GM23338 (cell line): ENCODE data around the gene BFSP2. TPM values are rescaled to one million over a fixed set of nuclear protein-coding genes. Genes with fewer than 3 reads are reported as not detected.

Experiments used
- ATAC-seq: fragments of 200-7000 bp; cut with Tn5 transposase; 3 replicates; pipeline ENCODE4 v1.9.1; 2020
- DNase-seq: peaks from one replicate; pipeline ENCODE4 v3.0.0-alpha.2; 2015; ENCODE audit warnings: low spot score
- H2AFZ ChIP-seq: fragments of 200-600 bp; sonication (generic); 2 replicates; pipeline ENCODE4 v1.8.0; 2016; ENCODE audit warnings: antibody characterized with exemption, mild to moderate bottlenecking, moderate library complexity
- H3F3A ChIP-seq: fragments of 200-600 bp; sonication (generic); replicated peaks from 2 replicates; pipeline ENCODE4 v1.8.0; 2017; ENCODE audit warnings: antibody characterized with exemption, mixed run types, low read depth
- H3K27ac ChIP-seq: fragments of 200-600 bp; sonication (generic); 2 replicates; pipeline ENCODE4 v1.6.1; 2016; ENCODE audit warnings: low read depth
- H3K27me3 ChIP-seq: fragments of 200-600 bp; sonication (generic); 2 replicates; pipeline ENCODE4 v1.8.0; 2016; ENCODE audit warnings: mild to moderate bottlenecking, mixed run types, moderate library complexity; ENCODE audit not compliant: insufficient read depth
- H3K36me3 ChIP-seq: fragments of 200-600 bp; sonication (generic); 2 replicates; pipeline ENCODE4 v1.8.0; 2016; ENCODE audit warnings: mild to moderate bottlenecking; ENCODE audit not compliant: insufficient read depth
- H3K4me1 ChIP-seq: fragments of 200-600 bp; sonication (generic); 2 replicates; pipeline ENCODE4 v1.8.0; 2016; ENCODE audit warnings: mild to moderate bottlenecking, moderate library complexity; ENCODE audit not compliant: insufficient read depth
- H3K4me2 ChIP-seq: fragments of 200-600 bp; sonication (generic); 2 replicates; pipeline ENCODE4 v1.7.1; 2017; ENCODE audit warnings: mixed run types
- H3K4me3 ChIP-seq: fragments of 200-600 bp; sonication (generic); 2 replicates; pipeline ENCODE4 v1.6.1; 2016; ENCODE audit warnings: mixed run types
- H3K79me2 ChIP-seq: fragments of 200-600 bp; sonication (generic); replicated peaks from 2 replicates; pipeline ENCODE4 v1.8.0; 2017; ENCODE audit warnings: mild to moderate bottlenecking; ENCODE audit not compliant: insufficient read depth
- H3K9me2 ChIP-seq: fragments of 200-600 bp; sonication (generic); 2 replicates; pipeline ENCODE4 v1.8.0; 2017; ENCODE audit not compliant: insufficient read depth
- H4K20me1 ChIP-seq: fragments of 200-600 bp; sonication (generic); replicated peaks from 2 replicates; pipeline ENCODE4 v1.8.0; 2017; ENCODE audit warnings: mild to moderate bottlenecking; ENCODE audit not compliant: insufficient read depth
- H3K27ac Mint-ChIP-seq: 2 replicates; pipeline ENCODE4 v1.8.0; 2020; ENCODE audit warnings: inconsistent platforms, mild to moderate bottlenecking, moderate library complexity, mixed read lengths
- H3K27me3 Mint-ChIP-seq: 3 replicates; pipeline ENCODE4 v1.8.0; 2022; ENCODE audit warnings: low read depth, mild to moderate bottlenecking, moderate library complexity, mixed read lengths, inconsistent platforms; ENCODE audit not compliant: insufficient read depth, poor library complexity
- H3K36me3 Mint-ChIP-seq: 3 replicates; pipeline ENCODE4 v1.8.0; 2021; ENCODE audit warnings: low read depth, mild to moderate bottlenecking, inconsistent platforms, moderate library complexity, mixed read lengths
- H3K4me1 Mint-ChIP-seq: 3 replicates; pipeline ENCODE4 v1.8.0; 2020; ENCODE audit warnings: mild to moderate bottlenecking, inconsistent platforms, mixed read lengths
- H3K4me3 Mint-ChIP-seq: 3 replicates; pipeline ENCODE4 v1.8.0; 2021; ENCODE audit warnings: moderate library complexity, mild to moderate bottlenecking, inconsistent platforms, mixed read lengths
- H3K9me3 Mint-ChIP-seq: 3 replicates; pipeline ENCODE4 v1.8.0; 2020; ENCODE audit warnings: moderate library complexity, mild to moderate bottlenecking, inconsistent platforms, mixed read lengths
- CREB1 ChIP-seq: fragments of 250-450 bp; sonication (Bioruptor Pico); IDR thresholded peaks from 2 replicates; pipeline ENCODE4 v1.5.0; 2020; ENCODE audit warnings: low read depth, mild to moderate bottlenecking, moderate library complexity
- CTCF ChIP-seq, 2 experiments: fragments of 200-600 bp in 1 of 2; sonication (generic) in 1 of 2; conservative IDR thresholded peaks; 2 replicates each; pipeline versions ENCODE4 v1.5.1 to v1.6.1; 2016 to 2017; ENCODE audit warnings: antibody characterized with exemption in 2 of 2, low read depth in 2 of 2, mild to moderate bottlenecking in 2 of 2, moderate library complexity in 1 of 2
- EZH2 ChIP-seq: fragments of 200-600 bp; sonication (generic); IDR thresholded peaks from one replicate; pipeline ENCODE4 v1.8.0; 2017; ENCODE audit warnings: antibody characterized with exemption, mild to moderate bottlenecking, low read depth; ENCODE audit not compliant: unreplicated experiment
- EZH2phosphoT487 ChIP-seq: fragments of 200-600 bp; sonication (generic); IDR thresholded peaks from one replicate; pipeline ENCODE4 v1.8.1; 2018; ENCODE audit warnings: antibody characterized with exemption; ENCODE audit not compliant: unreplicated experiment
- JUNB ChIP-seq: IDR thresholded peaks from one replicate; pipeline ENCODE4 v1.6.1; 2016; ENCODE audit warnings: antibody characterized with exemption; ENCODE audit not compliant: unreplicated experiment
- NANOG ChIP-seq: IDR thresholded peaks from 2 replicates; pipeline ENCODE4 v1.6.1; 2016; ENCODE audit warnings: antibody characterized with exemption, borderline replicate concordance
- POLR2AphosphoS5 ChIP-seq: IDR thresholded peaks from 2 replicates; pipeline ENCODE4 v1.6.1; 2016; ENCODE audit warnings: antibody characterized with exemption, low read depth
- STAT1 ChIP-seq: IDR thresholded peaks from one replicate; pipeline ENCODE4 v1.6.1; 2016; ENCODE audit warnings: antibody characterized with exemption; ENCODE audit not compliant: unreplicated experiment
- ZNF331 ChIP-seq: fragments of 250-450 bp; sonication (Bioruptor Pico); IDR thresholded peaks from 2 replicates; pipeline ENCODE4 v1.5.0; 2020; ENCODE audit warnings: low read depth, mild to moderate bottlenecking, moderate library complexity
- ZNF462 ChIP-seq: fragments of 250-450 bp; sonication (Bioruptor Pico); IDR thresholded peaks from 2 replicates; pipeline ENCODE4 v1.5.0; 2020; ENCODE audit warnings: mild to moderate bottlenecking, moderate library complexity
- polyA plus RNA-seq: library from polyadenylated mRNA; unstranded; fragments of >200 nt; fragmentation: Nextera tagmentation; extraction: Ambion mirVana; gene quantifications from 2 replicates; pipeline ENCODE4 v1.2.1, GENCODE V29; 2016
- total RNA-seq: library from RNA; depleted of rRNA; stranded (reverse); fragments of >200 nt; shearing (Covaris generic); gene quantifications from 2 replicates; pipeline ENCODE4 v1.2.3, GENCODE V29; 2014

The BFSP2 gene
- total and polyA plus RNA-seq, 2 experiments from 2014 or later = not detected

- Histone ChIP-seq H3K27ac (no peak overlapping the region), H4K20me1 (no peaks in the 10 kb centered on the region), H3K4me3 (no peak overlapping the region), H2AFZ (no peak overlapping the region), H3K4me2 (no peak overlapping the region), H3K9me2 (no peaks in the 10 kb centered on the region), H3K4me1 (peaks cover 19% of the 10 kb centered on the region), H3K27me3 (no peaks in the 10 kb centered on the region), H3K36me3 (no peaks in the 10 kb centered on the region), H3K79me2 (no peaks in the 10 kb centered on the region), H3F3A (no peaks in the 10 kb centered on the region)
- peak; percentile 45 to 58 for TF ChIP-seq CTCF (conservative IDR thresholded peaks at IDR 0.05; ENCODE audit: low read depth in 2 of 2)
- no peak for TF ChIP-seq ZNF462 (CRISPR knock-in tag)
- no peaks in the 10 kb centered on the region for H3K9me3 Mint-ChIP-seq
- no peaks in the 10 kb centered on the region for H3K36me3 Mint-ChIP-seq
- DNase-seq (no peak), ATAC-seq (no peak)
- H3K4me3 Mint-ChIP-seq = no peak overlapping the region
- H3K27ac Mint-ChIP-seq = no peak overlapping the region
- H3K27me3 Mint-ChIP-seq = peaks cover 3% of the 10 kb centered on the region
- H3K4me1 Mint-ChIP-seq = peaks cover 24% of the 10 kb centered on the region
Observed at GRCh38 chr3:133457465-133458067, 57.7 kb downstream of the BFSP2 start.

- DNase-seq (no peak), ATAC-seq (no peak)
- no peak for TF ChIP-seq EZH2phosphoT487
- no peak for TF ChIP-seq CREB1 (CRISPR knock-in tag)
- no peak for TF ChIP-seq STAT1
- TF ChIP-seq NANOG = no peak
- TF ChIP-seq CTCF (conservative IDR thresholded peaks at IDR 0.05; ENCODE audit: low read depth in 2 of 2) = no peak
- TF ChIP-seq JUNB = no peak
- TF ChIP-seq EZH2 = no peak
- no peak for TF ChIP-seq ZNF331
- no peak for TF ChIP-seq POLR2AphosphoS5
Observed at GRCh38 chr3:133459400-133459799, 59.5 kb downstream of the BFSP2 start.

More at GRCh38 chr3:133459400-133459799, 59.5 kb downstream of the BFSP2 start:
- peaks cover 16% of the 10 kb centered on the region for H3K4me1 Mint-ChIP-seq
- H4K20me1 ChIP-seq = no peaks in the 10 kb centered on the region
- no peaks in the 10 kb centered on the region for H3K36me3 ChIP-seq
- H3K4me3 ChIP-seq = no peak overlapping the region
- no peaks in the 10 kb centered on the region for H3K9me3 Mint-ChIP-seq
- no peaks in the 10 kb centered on the region for H3K79me2 ChIP-seq
- H3K27ac ChIP-seq = no peak overlapping the region
- H3K27me3 ChIP-seq = no peaks in the 10 kb centered on the region
- no peaks in the 10 kb centered on the region for H3K9me2 ChIP-seq
- peaks cover 3% of the 10 kb centered on the region for H3K27me3 Mint-ChIP-seq
- H3K36me3 Mint-ChIP-seq = no peaks in the 10 kb centered on the region
- H2AFZ ChIP-seq = 0 out of 2 replicates have a peak overlapping the region, but pooled peaks have one; percentile 69
- H3K4me2 ChIP-seq = no peak overlapping the region
- H3F3A ChIP-seq = no peaks in the 10 kb centered on the region
- no peak overlapping the region for H3K27ac Mint-ChIP-seq
- peaks cover 19% of the 10 kb centered on the region for H3K4me1 ChIP-seq
- no peak overlapping the region for H3K4me3 Mint-ChIP-seq
